Small intestine (tissue), 7 donors: ENCODE measurements around the gene OXCT1. TPM values are rescaled to one million over a fixed set of nuclear protein-coding genes. Genes with fewer than 3 reads are reported as not detected.
"Not testable (repeated sequence)": the region's sequence is repeated elsewhere in the genome, so short reads cannot be mapped to it uniquely, and the experiment has no call there.

Experiments
- DNase-seq, 2 donors: peaks; one replicate each; pipeline versions ENCODE4 v3.0.0 to v3.0.0-alpha.2; 2013
- FAIRE-seq: peaks from 2 replicates; lab custom pipeline; 2012; peaks lifted over from hg19 to GRCh38; lab: Jason Lieb, UNC
- H3K27ac ChIP-seq, 3 donors: one replicate each; pipeline ENCODE4 v1.5.1; 2013; ENCODE audit warnings: low read length in 2 of 3, mild to moderate bottlenecking in 2 of 3, control low read depth in 1 of 3, inconsistent platforms in 1 of 3, low read depth in 1 of 3, moderate library complexity in 1 of 3
- H3K27me3 ChIP-seq, 3 donors: one replicate each; pipeline ENCODE4 v1.6.1; 2013; ENCODE audit warnings: low read length in 3 of 3, inconsistent platforms in 1 of 3; ENCODE audit not compliant: control insufficient read depth in 3 of 3, insufficient read depth in 3 of 3
- H3K36me3 ChIP-seq, 3 donors: one replicate each; pipeline ENCODE4 v1.6.1; 2013; ENCODE audit warnings: low read length in 3 of 3, inconsistent platforms in 1 of 3, low read depth in 1 of 3, mild to moderate bottlenecking in 1 of 3, moderate library complexity in 1 of 3; ENCODE audit not compliant: control insufficient read depth in 3 of 3, insufficient read depth in 2 of 3
- H3K4me1 ChIP-seq, 3 donors: one replicate each; pipeline ENCODE4 v1.6.1; 2013; ENCODE audit warnings: low read length in 2 of 3, inconsistent platforms in 1 of 3, low read depth in 1 of 3, mild to moderate bottlenecking in 1 of 3, moderate library complexity in 1 of 3; ENCODE audit not compliant: control insufficient read depth in 3 of 3, insufficient read depth in 2 of 3
- H3K4me3 ChIP-seq, 3 donors: one replicate each; pipeline ENCODE4 v1.5.1; 2013; ENCODE audit warnings: low read length in 3 of 3, control low read depth in 1 of 3, inconsistent platforms in 1 of 3, low read depth in 1 of 3, mild to moderate bottlenecking in 1 of 3, moderate library complexity in 1 of 3
- H3K9me3 ChIP-seq, 2 donors: one replicate each; pipeline ENCODE4 v1.6.1; 2013; ENCODE audit warnings: low read depth in 1 of 2, low read length in 1 of 2; ENCODE audit not compliant: control insufficient read depth in 2 of 2, insufficient read depth in 1 of 2
- WGBS, 3 donors: extraction: QIAGEN DNeasy Blood & Tissue Kit; methylation state at CpG; one replicate each; pipeline ENCODE4 v1.1.7; 2013; 5-methylcytosine and 5-hydroxymethylcytosine counted together
- polyA plus RNA-seq, 4 donors: library from polyadenylated mRNA; stranded (reverse) in 3 of 4; unstranded in 1 of 4; fragments of 200-250 nt in 3 of 4; fragments of 120-200 nt in 1 of 4; gene quantifications; one replicate each; pipeline versions ENCODE4 v1.2.1 to v1.2.3, GENCODE V29; 2013
- donor health status: healthy with polysubstance abuse.
- donor health status: control.
- donor health status: control.
- donor health status: Bipolar disorder and iron deficiency.
- donor health status: healthy.

Gene OXCT1
- polyA plus RNA-seq, 4 donors, result 2.9 to 29.8 (median 11.2) TPM

GRCh38 chr5:41738710-41739354 is 131.4 kb downstream of the OXCT1 start:
- FAIRE-seq, result no peak
- Histone ChIP-seq H3K27me3 (no peaks in the 10 kb centered on the region), H3K27ac (no peak overlapping the region), H3K36me3 (peaks cover 0 to 5% (median 1%) of the 10 kb centered on the region in 3 donors), H3K4me3 (no peak overlapping the region), H3K9me3 (no peaks in the 10 kb centered on the region), H3K4me1 (no peaks in the 10 kb centered on the region)
- DNase-seq, result no peak
- WGBS, 3 donors, result 86 to 89% (median 88%) methylated on average over 3 of the region's 3 CpGs

DNA sequence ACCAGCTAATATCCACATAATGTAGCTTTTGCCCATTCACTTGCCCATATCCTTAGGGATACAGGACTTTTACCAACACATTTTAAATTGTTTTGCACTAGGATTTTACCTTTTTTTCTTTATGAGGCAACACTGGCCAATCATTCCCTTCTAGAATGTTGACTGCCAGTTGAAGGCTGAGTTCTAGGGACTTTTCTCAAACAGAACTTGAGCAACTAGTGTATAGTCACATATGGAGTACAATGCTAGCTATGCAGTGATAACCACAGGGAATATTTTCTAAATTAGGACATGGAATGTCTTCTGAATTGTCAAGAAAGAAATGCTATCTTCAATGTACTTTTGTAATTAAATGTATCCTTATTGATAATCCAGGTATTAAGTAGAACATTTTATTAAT is 133.6 kb downstream of the OXCT1 start:
- FAIRE-seq (no peak), DNase-seq (no peak)
- no peaks in the 10 kb centered on the region for H3K4me1 ChIP-seq

DNA sequence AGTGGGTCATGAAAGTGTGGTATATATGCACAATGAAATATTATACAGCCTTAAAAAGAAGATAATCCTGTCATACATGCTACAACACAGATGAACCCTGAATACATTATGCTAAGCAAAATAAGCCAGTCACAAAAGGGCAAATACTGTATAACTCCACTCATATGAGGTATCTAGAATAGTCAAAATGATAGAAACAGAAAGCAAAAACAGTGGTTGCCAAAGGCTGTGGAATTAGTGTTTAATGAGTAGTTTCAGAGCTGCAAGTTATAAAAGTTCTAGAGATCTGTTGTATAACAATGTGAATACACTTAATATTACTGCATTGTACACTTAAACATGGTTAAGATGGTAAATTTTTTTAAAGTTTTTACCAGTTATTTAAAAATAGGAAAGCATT is 135.0 kb downstream of the OXCT1 start:
- Histone ChIP-seq H3K9me3 (no peaks in the 10 kb centered on the region), H3K4me3 (no peak overlapping the region), H3K4me1 (no peaks in the 10 kb centered on the region), H3K27me3 (no peaks in the 10 kb centered on the region), H3K36me3 (peaks cover 1 to 5% (median 3%) of the 10 kb centered on the region in 3 donors), H3K27ac (no peak overlapping the region)
- DNase-seq, result no peak
- FAIRE-seq, result no peak

More for the DNA sequence above, 133.6 kb downstream of the OXCT1 start:
- Histone ChIP-seq H3K27me3 (no peaks in the 10 kb centered on the region), H3K4me3 (no peak overlapping the region), H3K36me3 (peaks cover 0 to 5% (median 1%) of the 10 kb centered on the region in 3 donors), H3K27ac (no peak overlapping the region), H3K9me3 (no peaks in the 10 kb centered on the region)

DNA sequence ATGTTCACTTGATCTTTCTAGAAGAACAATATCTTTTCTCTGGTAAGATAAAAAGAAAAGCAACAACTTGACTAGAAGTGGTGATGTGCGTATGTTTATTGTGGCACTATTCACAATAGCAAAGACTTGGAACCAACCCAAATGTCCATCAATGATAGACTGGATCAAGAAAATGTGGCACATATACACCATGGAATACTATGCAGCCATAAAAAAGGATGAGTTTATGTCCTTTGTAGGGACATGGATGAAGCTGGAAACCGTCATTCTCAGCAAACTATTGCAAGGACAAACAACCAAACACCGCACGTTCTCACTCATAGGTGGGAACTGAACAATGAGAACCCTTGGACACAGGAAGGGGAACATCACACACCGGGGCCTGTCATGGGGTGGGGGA is 140.8 kb downstream of the OXCT1 start:
- not testable (repeated sequence) for FAIRE-seq, DNase-seq, H3K27me3 ChIP-seq, H3K4me3 ChIP-seq, H3K36me3 ChIP-seq, H3K4me1 ChIP-seq, H3K9me3 ChIP-seq, H3K27ac ChIP-seq
- 95 to 98% (median 95%) methylated on average over 5 of the region's 5 CpGs for WGBS, 3 donors

- no peak for FAIRE-seq
- Histone ChIP-seq H3K27ac (no peak overlapping the region), H3K4me1 (no peaks in the 10 kb centered on the region), H3K27me3 (no peaks in the 10 kb centered on the region), H3K9me3 (no peaks in the 10 kb centered on the region), H3K4me3 (no peak overlapping the region), H3K36me3 (peaks cover 0 to 3% (median 0%) of the 10 kb centered on the region in 3 donors)
- no peak for DNase-seq
- 90 to 98% (median 96%) methylated on average over 4 of the region's 4 CpGs for WGBS, 3 donors
Observed at GRCh38 chr5:41728281-41728680, 141.9 kb downstream of the OXCT1 start.

GRCh38 chr5:41722359-41722950 is 147.8 kb downstream of the OXCT1 start:
- no peaks in the 10 kb centered on the region for H3K4me1 ChIP-seq
- no peaks in the 10 kb centered on the region for H3K27me3 ChIP-seq
- WGBS, 3 donors, result 66 to 78% (median 72%) methylated on average over 3 of the region's 3 CpGs
- H3K9me3 ChIP-seq, result no peaks in the 10 kb centered on the region
- no peak for FAIRE-seq
- H3K36me3 ChIP-seq, result no peaks in the 10 kb centered on the region
- no peak overlapping the region for H3K4me3 ChIP-seq
- DNase-seq, result no peak
- no peak overlapping the region for H3K27ac ChIP-seq

- Histone ChIP-seq H3K9me3 (peaks cover 0 to 4% of the 10 kb centered on the region in 2 donors), H3K4me1 (no peaks in the 10 kb centered on the region), H3K27me3 (peaks cover 0 to 3% (median 0%) of the 10 kb centered on the region in 3 donors), H3K36me3 (no peaks in the 10 kb centered on the region), H3K4me3 (no peak overlapping the region), H3K27ac (no peak overlapping the region)
- no peak for FAIRE-seq
- 65 to 82% (median 81%) methylated on average over 2 of the region's 2 CpGs for WGBS, 3 donors
- DNase-seq, result no peak
Observed at GRCh38 chr5:41721516-41721915, 148.7 kb downstream of the OXCT1 start.

GRCh38 chr5:41716382-41716781 is 153.8 kb downstream of the OXCT1 start:
- Histone ChIP-seq H3K27me3 (peaks cover 0 to 3% (median 0%) of the 10 kb centered on the region in 3 donors), H3K9me3 (peaks cover 0 to 7% of the 10 kb centered on the region in 2 donors), H3K4me3 (no peak overlapping the region), H3K4me1 (no peaks in the 10 kb centered on the region), H3K36me3 (no peaks in the 10 kb centered on the region), H3K27ac (no peak overlapping the region)
- DNase-seq, result peak in 1 of 2 donors; percentile 18
- 92 to 94% (median 93%) methylated on average over 2 of the region's 2 CpGs for WGBS, 3 donors
- FAIRE-seq, result no peak

GRCh38 chr5:41714446-41714845 is 155.8 kb downstream of the OXCT1 start:
- not testable (repeated sequence) for H3K27me3 ChIP-seq, H3K27ac ChIP-seq, H3K9me3 ChIP-seq, H3K4me1 ChIP-seq, DNase-seq, H3K4me3 ChIP-seq, H3K36me3 ChIP-seq, FAIRE-seq
